Lung (tissue), 12 donors: ENCODE data around the gene HTR1A. TPM values are rescaled to one million over a fixed set of nuclear protein-coding genes. Genes with fewer than 3 reads are reported as not detected.

ENCODE experiments used
- ATAC-seq: fragments of 200-7000 bp; cut with Tn5 transposase; one replicate; pipeline ENCODE4 v1.9.1; 2020; ENCODE audit warnings: moderate number of reproducible peaks; ENCODE audit not compliant: insufficient read depth, low FRiP score
- DNase-seq, 3 donors: peaks; one replicate each; pipeline ENCODE4 v3.0.0-alpha.2; 2013 to 2017
- H3K27ac ChIP-seq, 2 donors: one replicate each; pipeline ENCODE4 v1.5.1; 2013; ENCODE audit warnings: mild to moderate bottlenecking in 2 of 2, moderate library complexity in 2 of 2, control low read depth in 1 of 2, inconsistent platforms in 1 of 2, low read depth in 1 of 2, low read length in 1 of 2
- H3K27me3 ChIP-seq, 3 donors: one replicate each; pipeline ENCODE4 v1.5.1; 2013; ENCODE audit warnings: low read length in 2 of 3; ENCODE audit not compliant: control insufficient read depth in 3 of 3, insufficient read depth in 3 of 3
- H3K36me3 ChIP-seq, 4 donors: one replicate each; pipeline ENCODE4 v1.5.1; 2013; ENCODE audit warnings: low read length in 4 of 4, mild to moderate bottlenecking in 1 of 4, moderate library complexity in 1 of 4; ENCODE audit not compliant: control insufficient read depth in 4 of 4, insufficient read depth in 4 of 4
- H3K4me1 ChIP-seq, 5 donors: one replicate each; pipeline ENCODE4 v1.5.1; 2013; ENCODE audit warnings: low read length in 5 of 5, mild to moderate bottlenecking in 2 of 5, moderate library complexity in 1 of 5; ENCODE audit not compliant: control insufficient read depth in 5 of 5, insufficient read depth in 5 of 5
- H3K4me3 ChIP-seq: one replicate; pipeline ENCODE4 v1.5.1; 2013; ENCODE audit warnings: mild to moderate bottlenecking, control low read depth, moderate library complexity
- H3K9ac ChIP-seq, 2 donors: one replicate each; pipeline ENCODE4 v1.5.1; 2013; ENCODE audit warnings: low read length in 2 of 2, control low read depth in 1 of 2; ENCODE audit not compliant: insufficient read depth in 1 of 2
- H3K9me3 ChIP-seq, 4 donors: one replicate each; pipeline ENCODE4 v1.5.1; 2013; ENCODE audit warnings: low read length in 3 of 4, mild to moderate bottlenecking in 1 of 4, moderate library complexity in 1 of 4; ENCODE audit not compliant: control insufficient read depth in 4 of 4, insufficient read depth in 3 of 4
- CTCF ChIP-seq: IDR thresholded peaks from 2 replicates; pipeline ENCODE4 v1.5.1; 2012; ENCODE audit warnings: mild to moderate bottlenecking; ENCODE audit errors: control extremely low read depth, extremely low read depth
- WGBS, 2 donors: extraction: QIAGEN DNeasy Blood & Tissue Kit; methylation state at CpG; one replicate each; pipeline ENCODE4 v1.1.7; 2013; 5-methylcytosine and 5-hydroxymethylcytosine counted together
- polyA plus RNA-seq, 2 donors: library from polyadenylated mRNA; stranded (reverse); fragments of 200-250 nt; gene quantifications; one replicate each; pipeline ENCODE4 v1.2.1, GENCODE V29; 2013
- total RNA-seq, 2 donors: library from RNA; depleted of rRNA in 1 of 2; stranded (reverse); fragments of >200 nt in 1 of 2; gene quantifications; one replicate each; pipeline ENCODE4 v1.2.1, GENCODE V29; 2014 to 2021
- donor health status: control.
- donor health status: control.
- donor health status: Bipolar disorder and iron deficiency.
- donor health status: healthy.
- donor health status: DM: yes; HTN: yes; CAD: no.

The HTR1A gene
- total and polyA plus RNA-seq, 4 donors: 0.20 TPM; not detected in 3

- Histone ChIP-seq H3K36me3 (no peaks in the 10 kb centered on the region), H3K4me3 (no peak overlapping the region), H3K9ac (no peak overlapping the region), H3K4me1 (peaks cover 0 to 11% (median 0%) of the 10 kb centered on the region in 5 donors), H3K27me3 (peaks cover 17 to 43% (median 36%) of the 10 kb centered on the region in 3 donors), H3K9me3 (peaks cover 0 to 19% (median 0%) of the 10 kb centered on the region in 4 donors), H3K27ac (no peak overlapping the region)
- peak; percentile 21 to 44 (median 41) for DNase-seq
- ATAC-seq: no peak
- TF ChIP-seq CTCF: no peak
- 4 to 5% methylated on average over 34 of the region's 34 CpGs for WGBS, 2 donors
Observed at GRCh38 chr5:63961598-63962161, 565 bp downstream of the HTR1A start.

GRCh38 chr5:63961125-63961597, 1.1 kb downstream of the HTR1A start:
- TF ChIP-seq CTCF: no peak
- Histone ChIP-seq H3K9ac (no peak overlapping the region), H3K36me3 (no peaks in the 10 kb centered on the region), H3K4me3 (no peak overlapping the region), H3K9me3 (peaks cover 0 to 19% (median 0%) of the 10 kb centered on the region in 4 donors), H3K4me1 (peaks cover 0 to 11% (median 0%) of the 10 kb centered on the region in 5 donors), H3K27ac (no peak overlapping the region), H3K27me3 (peaks cover 17 to 43% (median 36%) of the 10 kb centered on the region in 3 donors)
- 12% methylated on average over 37 of the region's 37 CpGs for WGBS, 2 donors
- DNase-seq: no peak
- ATAC-seq: no peak

GRCh38 chr5:63960646-63961045, 1.6 kb downstream of the HTR1A start:
- no peak for TF ChIP-seq CTCF
- DNase-seq (no peak), ATAC-seq (no peak)
- peaks cover 0 to 19% (median 0%) of the 10 kb centered on the region in 4 donors for H3K9me3 ChIP-seq
- peaks cover 17 to 43% (median 36%) of the 10 kb centered on the region in 3 donors for H3K27me3 ChIP-seq
- WGBS, 2 donors: 12 to 17% methylated on average over 27 of the region's 27 CpGs
- no peaks in the 10 kb centered on the region for H3K36me3 ChIP-seq
- peaks cover 0 to 11% (median 0%) of the 10 kb centered on the region in 5 donors for H3K4me1 ChIP-seq
- no peak overlapping the region for H3K4me3 ChIP-seq
- no peak overlapping the region for H3K27ac ChIP-seq
- no peak overlapping the region for H3K9ac ChIP-seq
